GM12878 (cell line): Measurements from ENCODE around the gene DDC. TPM values are rescaled to one million over a fixed set of nuclear protein-coding genes. Genes with fewer than 3 reads are reported as not detected.

Source experiments
- ATAC-seq: fragments of 200-7000 bp; cut with Tn5 transposase; 3 replicates; pipeline ENCODE4 v1.9.1; 2020; ENCODE audit warnings: mild to moderate bottlenecking, moderate library complexity
- BruUV-seq: library from RNA; stranded (reverse); fragments of 400-500 nt; replicated peaks from 2 replicates; lab custom pipeline; 2021; lab: Mats Ljungman, UMichigan
- CTCF ChIA-PET: fragments of 300-600 bp; sonication (Branson Sonifier 250); formaldehyde crosslinking; extraction: SDS; loops from one replicate; lab custom pipeline; 2021; ENCODE audit warnings: inconsistent platforms; lab: Yijun Ruan, JAX
- POLR2A ChIA-PET: fragments of 350-600 bp; formaldehyde crosslinking; extraction: SDS; loops from one replicate; lab custom pipeline; 2021; ENCODE audit warnings: inconsistent platforms; lab: Charles Lee
- RAD21 ChIA-PET: fragments of 300-600 bp; sonication (Branson Sonifier 250); formaldehyde crosslinking; loops from one replicate; lab custom pipeline; 2023; ENCODE audit warnings: antibody characterized with exemption; ENCODE audit not compliant: unreplicated experiment; lab: Charles Lee
- SMC1A ChIA-PET: fragments of 300-600 bp; sonication (Branson Sonifier 250); formaldehyde crosslinking; loops from one replicate; lab custom pipeline; 2023; ENCODE audit not compliant: unreplicated experiment, uncharacterized antibody; lab: Charles Lee
- DNase-seq: peaks from one replicate; pipeline ENCODE4 v3.0.0-alpha.2; 2011; ENCODE audit warnings: low read depth, low spot score
- FAIRE-seq: peaks from 3 replicates; lab custom pipeline; 2011; peaks lifted over from hg19 to GRCh38; lab: Jason Lieb, UNC
- H2AFZ ChIP-seq: 2 replicates; pipeline ENCODE4 v1.6.0; 2011; ENCODE audit warnings: low read depth, low read length, control low read depth; ENCODE audit not compliant: control insufficient read depth
- H3K27ac ChIP-seq: 2 replicates; pipeline ENCODE4 v1.5.1; 2011; ENCODE audit warnings: control low read depth; ENCODE audit not compliant: control insufficient read depth, insufficient read depth
- H3K27me3 ChIP-seq, 2 experiments: replicated peaks in 1 of 2; 2 replicates each; pipeline versions ENCODE4 v1.6.0 to v1.6.1; 2011; ENCODE audit warnings: low read length in 1 of 2; ENCODE audit not compliant: control insufficient read depth in 2 of 2, insufficient read depth in 2 of 2
- H3K36me3 ChIP-seq, 2 experiments: 2 replicates each; pipeline ENCODE4 v1.5.1; 2011; ENCODE audit warnings: low read length in 1 of 2; ENCODE audit not compliant: control insufficient read depth in 2 of 2, insufficient read depth in 2 of 2
- H3K4me1 ChIP-seq: 2 replicates; pipeline ENCODE4 v1.6.1; 2011; ENCODE audit warnings: mild to moderate bottlenecking, low read length, moderate library complexity, mixed read lengths; ENCODE audit not compliant: control insufficient read depth, insufficient read depth
- H3K4me2 ChIP-seq: 2 replicates; pipeline ENCODE4 v1.6.0; 2011; ENCODE audit warnings: control low read depth; ENCODE audit not compliant: control insufficient read depth, insufficient read depth
- H3K4me3 ChIP-seq: fragments of 200-600 bp; sonication (generic); 2 replicates; pipeline ENCODE4 v1.5.1; 2016
- H3K79me2 ChIP-seq: 2 replicates; pipeline ENCODE4 v1.6.0; 2011; ENCODE audit warnings: low read length; ENCODE audit not compliant: control insufficient read depth, insufficient read depth
- H3K9ac ChIP-seq: 2 replicates; pipeline ENCODE4 v1.8.0; 2011; ENCODE audit warnings: low read length, control low read depth, mixed read lengths; ENCODE audit not compliant: control insufficient read depth, insufficient read depth
- H3K9me3 ChIP-seq: replicated peaks from 3 replicates; pipeline ENCODE4 v1.5.1; 2011; ENCODE audit warnings: mild to moderate bottlenecking, low read length; ENCODE audit not compliant: control insufficient read depth, insufficient read depth
- H4K20me1 ChIP-seq: 2 replicates; pipeline ENCODE4 v1.6.0; 2011; ENCODE audit not compliant: control insufficient read depth, insufficient read depth
- BACH1 ChIP-seq: fragments of 450-650 bp; IDR thresholded peaks from 2 replicates; pipeline ENCODE4 v1.6.1; 2017; ENCODE audit warnings: mild to moderate bottlenecking, borderline replicate concordance
- HDGF ChIP-seq: fragments of 450-650 bp; IDR thresholded peaks from 2 replicates; pipeline ENCODE4 v1.6.1; 2016; ENCODE audit warnings: antibody characterized with exemption
- KLF5 ChIP-seq: fragments of 450-650 bp; IDR thresholded peaks from 2 replicates; pipeline ENCODE4 v1.6.1; 2014; ENCODE audit warnings: mild to moderate bottlenecking; ENCODE audit not compliant: partially characterized antibody
- MEF2B ChIP-seq: fragments of 450-650 bp; IDR thresholded peaks from 2 replicates; pipeline ENCODE4 v1.6.1; 2018; ENCODE audit warnings: mild to moderate bottlenecking, moderate library complexity; ENCODE audit not compliant: partially characterized antibody, poor library complexity, severe bottlenecking
- MTA2 ChIP-seq: fragments of 450-650 bp; IDR thresholded peaks from 2 replicates; pipeline ENCODE4 v1.6.1; 2016; ENCODE audit warnings: low read depth, mild to moderate bottlenecking, moderate library complexity
- NBN ChIP-seq: fragments of 450-650 bp; IDR thresholded peaks from 2 replicates; pipeline ENCODE4 v1.6.1; 2016
- NR2F1 ChIP-seq: fragments of 450-650 bp; conservative IDR thresholded peaks from 2 replicates; pipeline ENCODE4 v1.6.1; 2017; ENCODE audit warnings: mild to moderate bottlenecking
- POU2F2 ChIP-seq: IDR thresholded peaks from 3 replicates; pipeline ENCODE4 v1.6.1; 2011; ENCODE audit warnings: low read depth, mild to moderate bottlenecking, low read length, borderline replicate concordance
- SIX5 ChIP-seq: IDR thresholded peaks from 2 replicates; pipeline ENCODE4 v1.6.1; 2011; ENCODE audit warnings: mild to moderate bottlenecking, low read depth, low read length, moderate library complexity; ENCODE audit not compliant: severe bottlenecking
- SRF ChIP-seq, 2 experiments: IDR thresholded peaks; 2 replicates each; pipeline ENCODE4 v1.6.1; 2011; ENCODE audit warnings: low read depth in 2 of 2, low read length in 2 of 2, mild to moderate bottlenecking in 1 of 2, moderate library complexity in 1 of 2
- SUPT20H ChIP-seq: IDR thresholded peaks from 2 replicates; pipeline ENCODE4 v1.6.1; 2011; ENCODE audit warnings: low read depth, mild to moderate bottlenecking, low read length, moderate library complexity, borderline replicate concordance; ENCODE audit not compliant: control insufficient read depth
- SUZ12 ChIP-seq: fragments of 200-600 bp; sonication (generic); IDR thresholded peaks from one replicate; pipeline ENCODE4 v1.6.1; 2018; ENCODE audit warnings: antibody characterized with exemption, mild to moderate bottlenecking; ENCODE audit not compliant: unreplicated experiment
- ZNF207 ChIP-seq: fragments of 450-650 bp; IDR thresholded peaks from 2 replicates; pipeline ENCODE4 v1.6.1; 2014; ENCODE audit warnings: antibody characterized with exemption, mild to moderate bottlenecking, borderline replicate concordance
- WGBS: methylation state at CpG from one replicate; pipeline ENCODE4 v1.1.6; 2016; ENCODE audit warnings: low lambda C conversion rate; ENCODE audit not compliant: insufficient replicate concordance, insufficient coverage; ENCODE audit errors: missing lambda C conversion rate; 5-methylcytosine and 5-hydroxymethylcytosine counted together
- in situ Hi-C: fragments of 300-500 bp; cut with MboI; formaldehyde crosslinking; loops from 9 replicates; pipeline ENCODE4 v1.14.3; 2018; ENCODE audit warnings: mixed read lengths
- intact Hi-C: fragments of 100-400 bp; cut with micrococcal nuclease; formaldehyde crosslinking; loops from one replicate; pipeline ENCODE4 v1.14.2; 2022; ENCODE audit not compliant: unreplicated experiment
- polyA plus RNA-seq, 11 experiments: library from polyadenylated mRNA; depleted of rRNA in 4 of 11; unstranded in 6 of 11; stranded (reverse) in 5 of 11; fragments of >200 nt; fragmentation: Nextera tagmentation in 4 of 11; fragmentation: Illumina TruSeq in 1 of 11; extraction: Ambion mirVana in 4 of 11; extraction: Trizol in 1 of 11; gene quantifications; 1 replicate in 1 of 11; 2 replicates in 10 of 11; pipeline versions ENCODE4 v1.2.1 to v1.2.3, GENCODE V29; 2011 to 2016; ENCODE audit warnings: inconsistent platforms in 2 of 11, missing spikeins in 2 of 11, low read depth in 1 of 11
- total RNA-seq, 4 experiments: library from RNA; depleted of rRNA in 3 of 4; stranded (reverse); fragments of >200 nt in 3 of 4; fragmentation: Illumina TruSeq in 1 of 4; extraction: Trizol in 1 of 4; gene quantifications; 2 replicates each; pipeline versions ENCODE4 v1.2.1 to v1.2.3, GENCODE V29; 2013 to 2021
- TF ChIP-seq, protein P1 (sequence below): fragments of 450-650 bp; IDR thresholded peaks from 2 replicates; pipeline ENCODE4 v1.6.1; 2014; ENCODE audit warnings: mild to moderate bottlenecking

The DDC gene
- total and polyA plus RNA-seq, 10 of the 15 experiments (the other 5 are each of a cell fraction or from before 2014, with no cell fraction given), result not detected

DNA sequence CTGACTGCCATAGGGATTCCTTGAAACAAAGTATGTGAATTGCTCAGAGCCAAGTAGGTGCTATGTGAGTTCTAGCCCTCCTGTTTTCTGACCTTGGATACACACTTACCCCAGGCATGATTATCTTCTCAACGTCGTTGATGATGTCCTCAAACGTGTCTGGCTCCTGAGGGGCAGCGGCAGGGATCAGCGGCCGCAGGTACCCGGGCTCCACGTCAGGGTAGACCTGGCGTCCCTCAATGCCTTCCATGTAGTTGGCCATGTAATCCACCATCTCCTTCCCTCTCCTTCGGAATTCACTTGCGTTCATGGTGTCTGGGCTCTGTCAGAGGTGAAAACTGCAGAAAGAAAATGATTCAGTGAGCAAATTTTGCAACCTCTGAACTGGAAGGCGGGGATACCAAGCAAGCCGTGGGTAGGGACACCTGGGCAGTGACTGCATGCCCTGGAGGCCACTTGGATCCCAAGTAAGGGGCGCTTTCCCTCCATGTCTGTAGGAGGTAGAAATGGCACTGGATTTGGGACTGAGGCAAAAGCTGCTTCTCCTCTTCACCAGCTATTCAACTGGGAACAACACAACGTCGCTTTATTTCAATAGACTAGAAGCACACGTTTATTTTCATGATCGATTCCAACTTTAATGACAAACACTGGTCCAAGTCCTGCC is 21.3 kb downstream of the DDC start:
- H3K79me2 ChIP-seq, result no peaks in the 10 kb centered on the region

More for the DNA sequence above, 21.3 kb downstream of the DDC start:
- Histone ChIP-seq H3K9me3 (no peaks in the 10 kb centered on the region), H3K27ac (no peak overlapping the region), H3K9ac (no peak overlapping the region), H2AFZ (no peak overlapping the region), H4K20me1 (no peaks in the 10 kb centered on the region), H3K36me3 (no peaks in the 10 kb centered on the region), H3K27me3 (peaks cover 0 to 1% of the 10 kb centered on the region in 2 experiments; a peak in 1 of 4 replicates), H3K4me3 (no peak overlapping the region), H3K4me1 (no peaks in the 10 kb centered on the region), H3K4me2 (no peak overlapping the region)
- BruUV-seq, result no TSS peak
- ATAC-seq (no peak), DNase-seq (no peak), FAIRE-seq (no peak)
- CTCF ChIA-PET, result no interaction called here
- in situ Hi-C loops (no loop called here), intact Hi-C loops (no loop called here)
- TF ChIP-seq, protein P1, sequence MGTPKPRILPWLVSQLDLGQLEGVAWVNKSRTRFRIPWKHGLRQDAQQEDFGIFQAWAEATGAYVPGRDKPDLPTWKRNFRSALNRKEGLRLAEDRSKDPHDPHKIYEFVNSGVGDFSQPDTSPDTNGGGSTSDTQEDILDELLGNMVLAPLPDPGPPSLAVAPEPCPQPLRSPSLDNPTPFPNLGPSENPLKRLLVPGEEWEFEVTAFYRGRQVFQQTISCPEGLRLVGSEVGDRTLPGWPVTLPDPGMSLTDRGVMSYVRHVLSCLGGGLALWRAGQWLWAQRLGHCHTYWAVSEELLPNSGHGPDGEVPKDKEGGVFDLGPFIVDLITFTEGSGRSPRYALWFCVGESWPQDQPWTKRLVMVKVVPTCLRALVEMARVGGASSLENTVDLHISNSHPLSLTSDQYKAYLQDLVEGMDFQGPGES, result no peak
- TF ChIP-seq SUPT20H (no peak), ZNF207 (no peak), BACH1 (no peak), SRF (IDR thresholded peaks at IDR 0.05; ENCODE audit: low read depth in 2 of 2, low read length in 2 of 2) (no peak), SUZ12 (no peak), NBN (no peak), HDGF (no peak), MEF2B (no peak), KLF5 (no peak), MTA2 (no peak), POU2F2 (no peak), NR2F1 (no peak), SIX5 (no peak)
- SMC1A ChIA-PET, result no interaction called here
- POLR2A ChIA-PET, result no interaction called here
- RAD21 ChIA-PET, result no interaction called here
- WGBS, result 37% methylated on average over 18 of the region's 18 CpGs
